ENCODE results near the gene ITFG1. TPM values are rescaled to one million over a fixed set of nuclear protein-coding genes. Genes with fewer than 3 reads are reported as not detected.
"Not testable (repeated sequence)": the region's sequence is repeated elsewhere in the genome, so short reads cannot be mapped to it uniquely, and the experiment has no call there.

Gene ITFG1
- total RNA-seq, 1 donor = 58.6 TPM

- H3K4me1 ChIP-seq (ENCODE audit: insufficient read depth, low read length) = no peaks in the 10 kb centered on the region
- no peaks in the 10 kb centered on the region for H4K20me1 ChIP-seq (ENCODE audit: insufficient read depth, low read length)
- no peaks in the 10 kb centered on the region for H3K79me2 ChIP-seq (ENCODE audit: insufficient read depth, low read length)
- H3K36me3 ChIP-seq (ENCODE audit: insufficient read depth, low read length) = no peaks in the 10 kb centered on the region
- no peak overlapping the region for H3K4me2 ChIP-seq (ENCODE audit: insufficient read depth, low read length)
- H3K27me3 ChIP-seq (ENCODE audit: insufficient read depth, low read length) = no peaks in the 10 kb centered on the region
- DNase-seq (ENCODE audit: insufficient read length, low spot score, missing footprints) = no peak
- no peaks in the 10 kb centered on the region for H3K9me3 ChIP-seq (ENCODE audit: low read depth, low read length)
- H3K4me3 ChIP-seq (ENCODE audit: insufficient read depth, low read length) = no peak overlapping the region
- no peak overlapping the region for H3K27ac ChIP-seq (ENCODE audit: low read depth, low read length)
- no peak overlapping the region for H2AFZ ChIP-seq (ENCODE audit: low read length)
- no peak for TF ChIP-seq CTCF (IDR thresholded peaks at IDR 0.05; ENCODE audit: extremely low read depth, low read depth, low read length)
Observed at GRCh38 chr16:47160422-47160821, 300.4 kb downstream of the ITFG1 start.

- no peak for TF ChIP-seq CTCF (IDR thresholded peaks at IDR 0.05; ENCODE audit: extremely low read depth, low read depth, low read length)
- no peaks in the 10 kb centered on the region for H3K79me2 ChIP-seq (ENCODE audit: insufficient read depth, low read length)
- H3K4me3 ChIP-seq (ENCODE audit: insufficient read depth, low read length) = no peak overlapping the region
- no peak overlapping the region for H3K27ac ChIP-seq (ENCODE audit: low read depth, low read length)
- no peaks in the 10 kb centered on the region for H4K20me1 ChIP-seq (ENCODE audit: insufficient read depth, low read length)
- no peaks in the 10 kb centered on the region for H3K4me1 ChIP-seq (ENCODE audit: insufficient read depth, low read length)
- H3K4me2 ChIP-seq (ENCODE audit: insufficient read depth, low read length) = no peak overlapping the region
- no peak overlapping the region for H2AFZ ChIP-seq (ENCODE audit: low read length)
- no peaks in the 10 kb centered on the region for H3K36me3 ChIP-seq (ENCODE audit: insufficient read depth, low read length)
- H3K9me3 ChIP-seq (ENCODE audit: low read depth, low read length) = no peaks in the 10 kb centered on the region
- H3K27me3 ChIP-seq (ENCODE audit: insufficient read depth, low read length) = no peaks in the 10 kb centered on the region
- DNase-seq (ENCODE audit: insufficient read length, low spot score, missing footprints) = no peak
Observed at GRCh38 chr16:47158992-47159391, 301.9 kb downstream of the ITFG1 start.

- TF ChIP-seq CTCF (IDR thresholded peaks at IDR 0.05; ENCODE audit: extremely low read depth, low read depth, low read length) = no peak
- H3K4me1 ChIP-seq (ENCODE audit: insufficient read depth, low read length) = no peaks in the 10 kb centered on the region
- no peak overlapping the region for H3K4me2 ChIP-seq (ENCODE audit: insufficient read depth, low read length)
- H3K36me3 ChIP-seq (ENCODE audit: insufficient read depth, low read length) = no peaks in the 10 kb centered on the region
- no peaks in the 10 kb centered on the region for H3K79me2 ChIP-seq (ENCODE audit: insufficient read depth, low read length)
- no peak overlapping the region for H2AFZ ChIP-seq (ENCODE audit: low read length)
- no peaks in the 10 kb centered on the region for H3K9me3 ChIP-seq (ENCODE audit: low read depth, low read length)
- H3K27ac ChIP-seq (ENCODE audit: low read depth, low read length) = no peak overlapping the region
- no peak overlapping the region for H3K4me3 ChIP-seq (ENCODE audit: insufficient read depth, low read length)
- no peaks in the 10 kb centered on the region for H3K27me3 ChIP-seq (ENCODE audit: insufficient read depth, low read length)
- DNase-seq (ENCODE audit: insufficient read length, low spot score, missing footprints) = no peak
- no peaks in the 10 kb centered on the region for H4K20me1 ChIP-seq (ENCODE audit: insufficient read depth, low read length)
Observed at GRCh38 chr16:47156680-47157215, 304.1 kb downstream of the ITFG1 start.

- H3K27me3 ChIP-seq (ENCODE audit: insufficient read depth, low read length); H3K79me2 ChIP-seq (ENCODE audit: insufficient read depth, low read length); H3K4me1 ChIP-seq (ENCODE audit: insufficient read depth, low read length); H3K4me3 ChIP-seq (ENCODE audit: insufficient read depth, low read length); DNase-seq (ENCODE audit: insufficient read length, low spot score, missing footprints); H3K4me2 ChIP-seq (ENCODE audit: insufficient read depth, low read length); H3K27ac ChIP-seq (ENCODE audit: low read depth, low read length); H3K36me3 ChIP-seq (ENCODE audit: insufficient read depth, low read length); H3K9me3 ChIP-seq (ENCODE audit: low read depth, low read length); H4K20me1 ChIP-seq (ENCODE audit: insufficient read depth, low read length); H2AFZ ChIP-seq (ENCODE audit: low read length): not testable (repeated sequence)
Observed at GRCh38 chr16:47152501-47152900, 308.4 kb downstream of the ITFG1 start.

All from osteoblast (primary cell).